Endothelial cell of umbilical vein (primary cell): ENCODE data around the gene TNS1. TPM values are rescaled to one million over a fixed set of nuclear protein-coding genes. Genes with fewer than 3 reads are reported as not detected.

Experiments
- BruUV-seq: library from RNA; stranded (reverse); fragments of 400-500 nt; replicated peaks from 2 replicates; lab custom pipeline; 2021; lab: Mats Ljungman, UMichigan
- CTCF ChIA-PET: fragments of 300-600, 350-600 bp; sonication (Branson Sonifier 250); formaldehyde crosslinking; loops from one replicate; lab custom pipeline; 2021; ENCODE audit warnings: antibody characterized with exemption, inconsistent platforms; lab: Charles Lee
- POLR2A ChIA-PET: fragments of 300-600, 350-600 bp; sonication (Branson Sonifier 250); formaldehyde crosslinking; loops from one replicate; lab custom pipeline; 2021; ENCODE audit warnings: antibody characterized with exemption, inconsistent platforms; lab: Charles Lee
- DNase-seq: peaks from one replicate; pipeline ENCODE4 v3.0.0-alpha.2; 2011; ENCODE audit warnings: low read depth, low spot score
- FAIRE-seq: peaks from 2 replicates; lab custom pipeline; 2011; peaks lifted over from hg19 to GRCh38; lab: Jason Lieb, UNC
- H2AFZ ChIP-seq: 2 replicates; pipeline ENCODE4 v1.6.0; 2012; ENCODE audit warnings: low read depth, low read length, control low read depth, inconsistent platforms
- H3K27ac ChIP-seq: 2 replicates; pipeline ENCODE4 v1.5.1; 2011; ENCODE audit warnings: low read depth, mild to moderate bottlenecking, control low read depth, low read length, moderate library complexity; ENCODE audit not compliant: insufficient read depth
- H3K27me3 ChIP-seq, 2 experiments: 2 replicates each; pipeline versions ENCODE4 v1.6.0 to v1.6.1; 2011; ENCODE audit warnings: low read length in 2 of 2, mixed read lengths in 1 of 2; ENCODE audit not compliant: control insufficient read depth in 2 of 2, insufficient read depth in 2 of 2
- H3K36me3 ChIP-seq, 2 experiments: 2 replicates in 1 of 2; 3 replicates in 1 of 2; pipeline ENCODE4 v1.5.1; 2011; ENCODE audit warnings: low read length in 2 of 2, mild to moderate bottlenecking in 1 of 2, moderate library complexity in 1 of 2; ENCODE audit not compliant: control insufficient read depth in 2 of 2, insufficient read depth in 2 of 2; ENCODE audit errors: extremely low read depth in 1 of 2
- H3K4me1 ChIP-seq: 3 replicates; pipeline ENCODE4 v1.5.1; 2011; ENCODE audit warnings: mild to moderate bottlenecking, low read length; ENCODE audit not compliant: control insufficient read depth, insufficient read depth; ENCODE audit errors: extremely low read depth
- H3K4me2 ChIP-seq: 2 replicates; pipeline ENCODE4 v1.6.1; 2011; ENCODE audit warnings: low read length, control low read depth, mixed read lengths; ENCODE audit not compliant: insufficient read depth
- H3K4me3 ChIP-seq, 3 experiments: fragments of 200-600 bp in 1 of 3; sonication (generic), shearing (Covaris generic) in 1 of 3; replicated peaks in 1 of 3; 2 replicates each; pipeline ENCODE4 v1.5.1; 2011 to 2016; ENCODE audit warnings: control low read depth in 3 of 3, low read length in 3 of 3, mild to moderate bottlenecking in 2 of 3, inconsistent platforms in 1 of 3, low read depth in 1 of 3, moderate library complexity in 1 of 3; ENCODE audit not compliant: insufficient read depth in 1 of 3
- H3K79me2 ChIP-seq: 2 replicates; pipeline ENCODE4 v1.6.0; 2012; ENCODE audit warnings: low read length, inconsistent platforms; ENCODE audit not compliant: control insufficient read depth, insufficient read depth
- H3K9ac ChIP-seq: replicated peaks from 2 replicates; pipeline ENCODE3; 2011; ENCODE audit warnings: low read length, control low read depth; ENCODE audit not compliant: insufficient read depth; ENCODE audit errors: extremely low read depth
- H3K9me1 ChIP-seq: replicated peaks from 3 replicates; pipeline ENCODE4 v1.6.0; 2011; ENCODE audit warnings: mild to moderate bottlenecking, low read length; ENCODE audit not compliant: control insufficient read depth, insufficient read depth; ENCODE audit errors: extremely low read depth
- H3K9me3 ChIP-seq: replicated peaks from 2 replicates; pipeline ENCODE4 v1.5.1; 2012; ENCODE audit warnings: low read length, inconsistent platforms; ENCODE audit not compliant: control insufficient read depth, insufficient read depth
- H4K20me1 ChIP-seq: replicated peaks from 2 replicates; pipeline ENCODE3; 2011; ENCODE audit warnings: mild to moderate bottlenecking, low read length; ENCODE audit not compliant: control insufficient read depth, insufficient read depth; ENCODE audit errors: extremely low read depth
- CTCF ChIP-seq, 2 donors: IDR thresholded peaks; 1 replicate in 1 of 2; 2 replicates in 1 of 2; pipeline ENCODE4 v1.5.1; 2011; ENCODE audit warnings: low read length in 2 of 2, mild to moderate bottlenecking in 2 of 2, moderate library complexity in 2 of 2, control low read depth in 1 of 2, inconsistent platforms in 1 of 2, low read depth in 1 of 2; ENCODE audit not compliant: insufficient read depth in 1 of 2; ENCODE audit errors: extremely low read depth in 1 of 2
- EZH2 ChIP-seq: IDR thresholded peaks from 2 replicates; pipeline ENCODE4 v1.6.1; 2012; ENCODE audit warnings: borderline replicate concordance, low read depth, mild to moderate bottlenecking, moderate library complexity, low read length, inconsistent platforms; ENCODE audit not compliant: severe bottlenecking
- FOS ChIP-seq: IDR thresholded peaks from 2 replicates; pipeline ENCODE4 v1.6.1; 2011; ENCODE audit warnings: mild to moderate bottlenecking, low read length, moderate library complexity, borderline replicate concordance; ENCODE audit not compliant: insufficient read depth
- GATA2 ChIP-seq: IDR thresholded peaks from 2 replicates; pipeline ENCODE4 v1.7.0; 2011; ENCODE audit warnings: low read depth, mild to moderate bottlenecking, moderate library complexity, mixed read lengths, low read length; ENCODE audit not compliant: insufficient read length, insufficient read depth
- JUN ChIP-seq: IDR thresholded peaks from 2 replicates; pipeline ENCODE4 v1.6.1; 2011; ENCODE audit warnings: borderline replicate concordance, low read depth; ENCODE audit not compliant: insufficient read length, insufficient read depth
- MAX ChIP-seq: IDR thresholded peaks from 2 replicates; pipeline ENCODE4 v1.6.1; 2011; ENCODE audit not compliant: insufficient read depth, insufficient read length
- MYC ChIP-seq: IDR thresholded peaks from one replicate; pipeline ENCODE4 v1.6.1; 2011; ENCODE audit warnings: mild to moderate bottlenecking, low read depth, low read length
- POLR2A ChIP-seq: IDR thresholded peaks from 2 replicates; pipeline ENCODE4 v1.6.1; 2012; ENCODE audit warnings: low read depth, mild to moderate bottlenecking, control low read depth, low read length
- POLR2AphosphoS5 ChIP-seq: IDR thresholded peaks from 2 replicates; pipeline ENCODE4 v1.6.1; 2012; ENCODE audit warnings: low read depth, mild to moderate bottlenecking, control low read depth, low read length, moderate library complexity; ENCODE audit not compliant: insufficient read depth
- dilution Hi-C: fragments of 300-500 bp; cut with MboI; formaldehyde crosslinking; loops from one replicate; pipeline ENCODE4 v1.15.0; 2019; ENCODE audit warnings: low sequenced_read_pairs; ENCODE audit not compliant: extremely low pct_ligation_motif_present
- intact Hi-C: fragments of 100-400 bp; cut with micrococcal nuclease; formaldehyde crosslinking; loops from one replicate; pipeline ENCODE4 v1.10.0; 2022
- polyA plus RNA-seq, 4 experiments: library from polyadenylated mRNA; depleted of rRNA in 3 of 4; stranded (reverse) in 3 of 4; unstranded in 1 of 4; fragments of >200 nt; gene quantifications; 2 replicates each; pipeline versions ENCODE4 v1.2.1 to v1.2.3, GENCODE V29; 2011 to 2012; ENCODE audit warnings: missing spikeins in 1 of 4
- total RNA-seq: library from RNA; stranded (reverse); gene quantifications from 2 replicates; pipeline ENCODE4 v1.2.3, GENCODE V29; 2021

Gene TNS1
- total and polyA plus RNA-seq, 2 donors (not counting 3 experiments of a cell fraction or from before 2014, with no cell fraction given) = 11.0 to 52.1 TPM

DNA sequence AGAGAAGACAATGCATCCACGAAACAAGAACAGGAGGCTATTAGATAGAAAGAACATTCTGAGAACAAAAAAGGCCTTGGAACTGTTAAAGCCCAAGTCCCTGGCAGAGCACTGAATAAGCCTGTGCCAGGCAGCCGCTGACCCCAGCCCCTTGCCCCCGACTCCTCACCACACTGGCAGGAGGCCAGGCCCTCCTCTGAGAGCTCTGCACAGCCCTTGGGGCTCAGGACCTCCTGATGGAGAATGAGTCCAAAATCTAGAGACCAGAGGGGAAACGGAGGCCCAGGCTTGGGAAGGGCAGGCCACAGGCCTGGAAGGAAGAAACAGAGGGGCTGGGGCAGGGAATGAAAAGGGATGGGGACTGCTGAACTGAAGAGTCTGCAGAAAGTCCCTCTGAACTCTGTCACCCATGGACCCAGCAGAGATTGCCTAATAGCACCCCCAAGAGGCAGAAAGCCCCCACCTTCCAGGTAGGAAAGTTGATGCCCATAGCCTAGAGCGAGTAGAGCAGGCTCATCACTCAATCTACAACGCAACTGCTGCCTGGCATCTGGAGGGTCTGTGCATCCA lies 18.3 kb upstream of the TNS1 start:
- intact Hi-C loops = no loop called here
- H3K27me3 ChIP-seq = no peaks in the 10 kb centered on the region
- DNase-seq (no peak), FAIRE-seq (no peak)
- H3K4me2 ChIP-seq = no peak overlapping the region
- dilution Hi-C loops = no loop called here
- H2AFZ ChIP-seq = no peak overlapping the region
- H3K9me3 ChIP-seq = no peaks in the 10 kb centered on the region
- no peaks in the 10 kb centered on the region for H3K79me2 ChIP-seq
- no TSS peak for BruUV-seq
- POLR2A ChIA-PET = no interaction called here
- TF ChIP-seq MAX (no peak), GATA2 (no peak), JUN (no peak), MYC (no peak), FOS (no peak), POLR2AphosphoS5 (no peak), EZH2 (no peak), POLR2A (no peak), CTCF (IDR thresholded peaks at IDR 0.05; ENCODE audit: extremely low read depth in 1 of 2, insufficient read depth in 1 of 2, low read depth in 1 of 2, low read length in 2 of 2) (no peak)
- H3K9me1 ChIP-seq = no peaks in the 10 kb centered on the region
- H3K27ac ChIP-seq = no peak overlapping the region
- CTCF ChIA-PET = interaction anchor here (1.2 kb wide), 2 partner anchors 27 to 235 kb away, joined by 4 to 7 read pairs; no protein-coding TSS in a partner anchor
- no peaks in the 10 kb centered on the region for H3K36me3 ChIP-seq
- H3K4me3 ChIP-seq = no peak overlapping the region
- no peaks in the 10 kb centered on the region for H4K20me1 ChIP-seq
- H3K4me1 ChIP-seq = no peaks in the 10 kb centered on the region
- no peak overlapping the region for H3K9ac ChIP-seq
